Progenitor cell of endocrine pancreas (in vitro differentiated cells): Measurements from ENCODE around the gene ADAP1. TPM values are rescaled to one million over a fixed set of nuclear protein-coding genes. Genes with fewer than 3 reads are reported as not detected.
"Not testable (repeated sequence)": the region's sequence is repeated elsewhere in the genome, so short reads cannot be mapped to it uniquely, and the experiment has no call there.

Experiments used
- DNase-seq: peaks from one replicate; pipeline ENCODE4 v3.0.0; 2021; ENCODE audit warnings: low spot score; ENCODE audit not compliant: unreplicated experiment
- H3K27ac Mint-ChIP-seq: 2 replicates; pipeline ENCODE4 v1.8.0; 2021; ENCODE audit warnings: mild to moderate bottlenecking, moderate library complexity, mixed read lengths
- H3K27me3 Mint-ChIP-seq: 2 replicates; pipeline ENCODE4 v1.8.0; 2021; ENCODE audit warnings: mixed read lengths
- H3K36me3 Mint-ChIP-seq: 2 replicates; pipeline ENCODE4 v1.8.0; 2022; ENCODE audit warnings: mixed read lengths; ENCODE audit not compliant: insufficient read depth
- H3K4me1 Mint-ChIP-seq: 2 replicates; pipeline ENCODE4 v1.8.0; 2021; ENCODE audit warnings: low read depth, mixed read lengths
- H3K4me3 Mint-ChIP-seq: 2 replicates; pipeline ENCODE4 v1.8.0; 2021; ENCODE audit warnings: low read depth, mild to moderate bottlenecking, moderate library complexity, mixed read lengths
- H3K9me3 Mint-ChIP-seq: 2 replicates; pipeline ENCODE4 v1.8.0; 2021; ENCODE audit warnings: low read depth, mixed read lengths
- total RNA-seq: library from RNA; stranded (reverse); gene quantifications from 2 replicates; pipeline ENCODE4 v1.2.1, GENCODE V29; 2021
- TF ChIP-seq, protein P1 (sequence below): fragments of 200-600 bp; sonication (generic); IDR thresholded peaks from one replicate; pipeline ENCODE4 v1.5.0; 2021; ENCODE audit warnings: antibody characterized with exemption, mild to moderate bottlenecking; ENCODE audit not compliant: unreplicated experiment

The ADAP1 gene
- total RNA-seq, 1 donor from 2014 or later, result 10.3 TPM

DNA sequence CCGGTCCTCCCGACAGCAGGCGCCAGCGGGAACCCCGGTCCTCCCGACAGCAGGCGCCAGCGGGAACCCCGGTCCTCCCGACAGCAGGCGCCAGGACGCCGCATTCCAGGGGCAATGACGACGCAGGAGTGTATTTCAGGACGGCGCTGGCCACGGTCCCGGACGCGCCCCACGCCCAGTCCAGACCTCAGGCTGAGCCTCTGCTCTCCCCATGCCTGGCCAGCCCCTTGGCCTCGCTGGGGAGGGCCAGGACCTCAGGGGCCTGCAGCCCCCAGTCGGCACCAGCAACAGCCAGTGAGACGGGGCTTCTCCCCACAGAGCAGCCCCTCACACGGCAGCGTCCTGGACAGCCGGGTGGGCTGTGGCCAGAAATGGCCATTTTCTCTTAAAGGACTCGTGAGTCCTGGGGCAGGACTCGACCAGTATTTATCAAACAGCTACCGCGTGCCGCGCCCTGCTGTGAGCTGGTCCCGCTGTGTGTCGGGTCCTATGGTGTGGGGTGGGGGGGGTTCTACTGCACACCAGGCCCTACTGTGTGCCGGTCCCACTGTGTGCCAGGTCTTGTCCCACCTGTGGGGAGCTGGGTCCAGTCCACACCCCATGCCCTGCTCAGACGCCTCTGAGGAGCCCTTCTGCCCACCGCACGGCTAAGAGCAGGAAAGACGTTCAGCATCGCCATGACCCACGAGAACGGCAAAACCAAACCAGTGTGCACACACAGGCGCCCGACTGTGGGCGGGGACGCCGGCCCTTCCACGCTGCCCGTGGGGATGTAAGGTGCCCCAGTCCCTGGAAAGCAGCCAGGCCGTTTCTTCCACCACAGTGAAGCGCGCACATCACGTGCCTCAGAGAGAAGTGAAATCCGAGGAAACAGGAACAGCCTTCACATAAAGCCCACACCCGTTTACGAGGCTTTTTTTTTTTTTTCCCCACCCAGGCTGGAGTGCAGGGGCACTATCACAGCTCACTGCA lies 44.8 kb downstream of the ADAP1 start:
- TF ChIP-seq, protein P1, sequence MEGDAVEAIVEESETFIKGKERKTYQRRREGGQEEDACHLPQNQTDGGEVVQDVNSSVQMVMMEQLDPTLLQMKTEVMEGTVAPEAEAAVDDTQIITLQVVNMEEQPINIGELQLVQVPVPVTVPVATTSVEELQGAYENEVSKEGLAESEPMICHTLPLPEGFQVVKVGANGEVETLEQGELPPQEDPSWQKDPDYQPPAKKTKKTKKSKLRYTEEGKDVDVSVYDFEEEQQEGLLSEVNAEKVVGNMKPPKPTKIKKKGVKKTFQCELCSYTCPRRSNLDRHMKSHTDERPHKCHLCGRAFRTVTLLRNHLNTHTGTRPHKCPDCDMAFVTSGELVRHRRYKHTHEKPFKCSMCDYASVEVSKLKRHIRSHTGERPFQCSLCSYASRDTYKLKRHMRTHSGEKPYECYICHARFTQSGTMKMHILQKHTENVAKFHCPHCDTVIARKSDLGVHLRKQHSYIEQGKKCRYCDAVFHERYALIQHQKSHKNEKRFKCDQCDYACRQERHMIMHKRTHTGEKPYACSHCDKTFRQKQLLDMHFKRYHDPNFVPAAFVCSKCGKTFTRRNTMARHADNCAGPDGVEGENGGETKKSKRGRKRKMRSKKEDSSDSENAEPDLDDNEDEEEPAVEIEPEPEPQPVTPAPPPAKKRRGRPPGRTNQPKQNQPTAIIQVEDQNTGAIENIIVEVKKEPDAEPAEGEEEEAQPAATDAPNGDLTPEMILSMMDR, result no peak
- Mint-ChIP-seq H3K27ac (no peak overlapping the region), H3K36me3 (no peaks in the 10 kb centered on the region), H3K9me3 (no peaks in the 10 kb centered on the region), H3K27me3 (peaks cover 17% of the 10 kb centered on the region), H3K4me3 (no peak overlapping the region), H3K4me1 (no peaks in the 10 kb centered on the region)
- DNase-seq, result no peak

DNA sequence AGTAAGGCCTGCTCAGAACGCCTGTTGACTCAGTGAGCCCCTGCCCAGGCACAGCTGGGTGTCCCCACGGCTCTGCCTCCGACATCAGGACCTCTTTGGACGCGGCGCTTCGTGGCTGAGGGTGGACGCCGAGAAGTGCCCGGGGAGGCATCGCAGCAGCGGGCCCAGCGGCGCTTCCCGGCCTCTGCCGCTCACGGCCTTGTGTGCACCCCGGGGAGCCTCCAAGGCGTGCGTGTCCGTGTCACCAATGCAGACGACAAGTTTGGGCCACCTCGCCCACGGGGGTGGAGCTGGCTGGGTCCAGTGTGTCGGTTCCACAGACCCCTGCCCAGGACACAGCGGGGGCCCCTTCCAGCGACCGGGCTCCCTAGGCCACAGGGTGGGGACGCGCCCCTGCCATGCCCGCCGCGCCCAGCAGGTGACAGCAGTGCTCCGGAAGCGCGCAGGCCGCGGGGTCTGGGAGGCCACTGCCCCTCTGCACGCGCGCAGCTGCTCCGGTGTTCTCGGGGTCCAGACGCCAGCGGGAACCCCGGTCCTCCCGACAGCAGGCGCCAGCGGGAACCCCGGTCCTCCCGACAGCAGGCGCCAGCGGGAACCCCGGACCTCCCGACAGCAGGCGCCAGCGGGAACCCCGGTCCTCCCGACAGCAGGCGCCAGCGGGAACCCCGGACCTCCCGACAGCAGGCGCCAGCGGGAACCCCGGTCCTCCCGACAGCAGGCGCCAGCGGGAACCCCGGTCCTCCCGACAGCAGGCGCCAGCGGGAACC lies 45.7 kb downstream of the ADAP1 start:
- H3K27ac Mint-ChIP-seq, H3K36me3 Mint-ChIP-seq, H3K4me1 Mint-ChIP-seq, H3K4me3 Mint-ChIP-seq, H3K9me3 Mint-ChIP-seq: not testable (repeated sequence)
- H3K27me3 Mint-ChIP-seq, result peaks cover 17% of the 10 kb centered on the region
- TF ChIP-seq, protein P1, result peak; percentile 84
- peak; percentile 76 for DNase-seq

DNA sequence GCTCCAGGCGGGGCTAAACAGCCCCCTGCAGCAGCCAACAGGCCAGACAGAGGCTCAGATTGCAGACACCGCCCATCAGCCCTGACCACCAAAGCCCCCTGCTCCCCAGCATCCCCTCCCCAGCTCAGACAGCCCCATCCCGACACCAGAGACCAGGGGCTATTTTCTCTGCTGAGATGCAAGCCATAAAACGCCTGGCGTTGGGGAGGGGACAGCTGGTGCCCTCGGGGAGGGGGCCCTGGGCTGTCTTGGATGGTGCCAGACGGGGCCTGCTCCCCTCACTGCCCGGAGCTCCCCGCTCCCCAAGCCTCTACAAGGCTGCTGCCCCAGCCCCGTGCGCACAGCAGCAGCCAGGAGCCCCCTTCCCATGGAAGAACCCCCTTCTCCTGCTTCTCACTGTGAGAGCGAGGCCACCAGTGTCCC lies 46.3 kb downstream of the ADAP1 start:
- H3K4me1 Mint-ChIP-seq, result no peaks in the 10 kb centered on the region
- H3K27ac Mint-ChIP-seq, result no peak overlapping the region
- no peak for DNase-seq
- TF ChIP-seq, protein P1, result no peak
- no peaks in the 10 kb centered on the region for H3K36me3 Mint-ChIP-seq
- H3K27me3 Mint-ChIP-seq, result peaks cover 17% of the 10 kb centered on the region
- H3K9me3 Mint-ChIP-seq, result no peaks in the 10 kb centered on the region
- H3K4me3 Mint-ChIP-seq, result no peak overlapping the region

DNA sequence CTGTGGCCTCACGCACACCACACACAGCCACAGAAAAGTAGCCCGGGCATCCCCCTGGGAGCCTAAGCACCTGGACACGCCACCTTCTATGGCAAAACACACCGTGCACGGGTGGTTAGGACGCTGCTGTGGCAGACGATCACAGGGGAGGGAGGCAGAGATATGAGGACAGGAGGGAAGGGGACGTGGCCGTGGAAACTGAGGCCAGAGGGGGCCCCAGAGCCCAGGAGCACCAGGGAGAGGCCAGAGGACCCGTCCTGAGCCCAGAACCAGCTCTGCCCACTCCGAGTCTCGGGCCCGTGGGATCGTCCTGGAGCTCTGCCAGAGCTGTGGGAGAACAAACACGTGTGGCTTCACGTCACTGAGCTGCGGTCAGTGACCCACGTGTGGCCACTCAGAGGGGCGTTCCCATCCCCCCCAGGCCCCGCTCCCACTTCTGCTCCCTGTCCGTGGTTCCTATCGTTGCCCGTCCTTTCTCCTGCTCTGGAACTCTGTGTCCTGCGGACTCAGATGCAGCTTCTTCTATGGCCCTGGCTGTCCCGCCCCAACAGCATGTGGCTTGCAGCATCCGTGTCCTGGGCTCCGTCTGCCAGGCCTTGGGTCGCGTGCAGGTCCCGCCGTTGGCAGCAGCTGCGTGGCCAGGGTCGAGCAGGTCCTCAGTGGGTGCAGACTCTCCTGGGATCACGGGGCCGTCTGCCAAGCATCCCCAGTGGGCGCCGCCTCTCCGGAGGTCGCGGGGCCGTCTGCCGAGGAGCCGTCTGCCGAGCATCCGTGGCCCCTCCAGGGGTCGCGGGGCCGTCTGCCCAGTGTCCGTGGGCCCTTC lies 47.1 kb downstream of the ADAP1 start:
- Mint-ChIP-seq H3K9me3 (no peaks in the 10 kb centered on the region), H3K4me1 (no peaks in the 10 kb centered on the region), H3K27me3 (peaks cover 25% of the 10 kb centered on the region), H3K27ac (no peak overlapping the region), H3K36me3 (no peaks in the 10 kb centered on the region), H3K4me3 (no peak overlapping the region)
- no peak for DNase-seq
- TF ChIP-seq, protein P1, result no peak

DNA sequence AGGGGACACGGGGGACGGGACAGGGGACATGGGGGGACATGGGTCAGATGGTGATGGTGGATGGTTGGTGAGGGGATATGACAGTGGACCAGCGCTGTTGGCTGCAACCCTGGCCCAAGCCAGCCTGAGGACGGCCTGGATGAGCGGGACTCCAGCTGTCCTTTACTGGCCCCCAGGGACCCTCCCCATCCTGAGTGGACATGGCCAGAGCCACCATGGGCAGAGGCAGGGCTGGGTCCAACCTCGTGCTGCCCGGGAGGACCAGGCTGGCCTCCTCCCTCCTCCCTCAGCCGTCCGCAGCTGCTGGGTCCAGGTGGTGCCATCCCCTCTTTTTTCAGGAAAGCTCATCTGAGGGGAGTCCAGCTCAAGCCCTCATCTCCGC lies 47.7 kb downstream of the ADAP1 start:
- Mint-ChIP-seq H3K36me3 (no peaks in the 10 kb centered on the region), H3K27ac (no peak overlapping the region), H3K4me1 (no peaks in the 10 kb centered on the region), H3K27me3 (peaks cover 26% of the 10 kb centered on the region), H3K4me3 (no peak overlapping the region), H3K9me3 (no peaks in the 10 kb centered on the region)
- TF ChIP-seq, protein P1, result no peak
- DNase-seq, result no peak
